ENCODE results near the gene NTN3. TPM values are rescaled to one million over a fixed set of nuclear protein-coding genes. Genes with fewer than 3 reads are reported as not detected.

NTN3 gene
- 0.75 TPM for polyA plus RNA-seq
- long read RNA-seq, donor 1 = 0 reads
- long read RNA-seq, donor 2 = 0 reads
- long read RNA-seq, donor 3 = 0 reads
- long read RNA-seq, donor 4 = 0 reads
- long read RNA-seq, donor 5, partial matches to known transcripts = 0 of 1 reads
- long read RNA-seq, donor 5, other reads (novel, unspliced or antisense) = 0 of 1 reads
- long read RNA-seq, donor 6 = 0 reads
- long read RNA-seq, donor 7, partial matches to known transcripts = 0 of 2 reads
- long read RNA-seq, donor 7, other reads (novel, unspliced or antisense) = 0 of 2 reads
- long read RNA-seq, donor 8 = 0 reads
- long read RNA-seq, donor 9 = 0 reads
- long read RNA-seq, donor 10, partial matches to known transcripts = 0 of 1 reads
- long read RNA-seq, donor 10, other reads (novel, unspliced or antisense) = 0 of 1 reads
- long read RNA-seq, donor 11 = 0 reads

GRCh38 chr16:2471016-2471652 is at the start of gene NTN3:
Gene NTN3, plus strand, starts transcription at chr16:2471297. Its CDS starts 405 bp downstream, at chr16:2471702.
- no peaks in the 10 kb centered on the region for H3K36me3 ChIP-seq (ENCODE audit: control insufficient read depth, insufficient read depth, low read length)
- H3K4me1 ChIP-seq (ENCODE audit: control insufficient read depth, insufficient read depth, low read length) = peaks cover 23% of the 10 kb centered on the region
- no peak within 1 kb of the TSS for H3K4me3 ChIP-seq (ENCODE audit: low read length)
- peak in 1 of 2 donors; percentile 41 for DNase-seq
- WGBS (ENCODE audit: insufficient coverage, low lambda C conversion rate) = no CpG with 5 or more reads among the region's 59 CpGs
- peaks cover 51% of the 10 kb centered on the region for H3K27me3 ChIP-seq (ENCODE audit: control insufficient read depth, insufficient read depth, low read length)
- peaks cover 9% of the 10 kb centered on the region for H3K9me3 ChIP-seq (ENCODE audit: control insufficient read depth, low read depth, low read length)
- no peak within 1 kb of the TSS for H3K27ac ChIP-seq (ENCODE audit: low read length)

DNA sequence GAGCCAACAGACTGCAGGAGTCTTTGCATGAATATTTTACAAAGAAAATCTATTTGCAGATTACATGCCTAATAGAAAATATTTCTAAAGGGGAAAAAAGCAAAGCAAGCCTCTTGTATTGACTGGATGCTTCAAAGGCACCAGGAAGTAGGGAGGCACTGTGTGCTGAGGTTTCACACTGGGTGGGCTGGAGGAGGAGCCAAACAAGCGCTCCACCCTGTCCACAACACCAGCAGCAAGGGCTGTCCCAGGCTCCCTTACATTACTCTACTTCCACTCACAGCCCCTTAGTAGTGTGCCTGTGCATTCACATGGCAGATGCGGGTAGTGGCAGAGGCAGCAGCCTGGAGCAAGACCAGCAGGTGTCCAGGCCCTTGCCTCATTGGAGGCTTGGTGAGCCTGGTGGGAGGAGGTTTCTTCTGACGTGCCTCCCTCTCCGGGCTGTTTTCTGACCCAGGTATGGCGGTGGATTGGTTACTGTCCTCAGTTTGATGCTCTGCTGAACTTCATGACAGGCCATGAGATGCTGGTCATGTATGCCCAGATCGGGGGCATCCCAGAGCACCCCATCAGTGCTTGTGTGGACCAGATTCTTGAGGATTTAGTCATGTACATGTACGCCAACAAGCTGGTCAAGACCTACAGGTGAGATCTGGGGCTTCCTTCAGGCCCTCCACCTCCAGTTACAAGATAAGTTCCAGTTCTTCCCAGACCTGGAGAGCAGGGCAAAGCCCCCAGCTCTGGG is 48.8 kb upstream of the NTN3 start:
- H3K27me3 ChIP-seq (ENCODE audit: control insufficient read depth, insufficient read depth, low read length) = peaks cover 3% of the 10 kb centered on the region
- H3K27ac ChIP-seq (ENCODE audit: low read length) = no peak overlapping the region
- no peak for DNase-seq
- no peak overlapping the region for H3K4me3 ChIP-seq (ENCODE audit: low read length)
- H3K36me3 ChIP-seq (ENCODE audit: control insufficient read depth, insufficient read depth, low read length) = no peaks in the 10 kb centered on the region
- H3K4me1 ChIP-seq (ENCODE audit: control insufficient read depth, insufficient read depth, low read length) = no peaks in the 10 kb centered on the region
- no CpG with 5 or more reads among the region's 7 CpGs for WGBS (ENCODE audit: insufficient coverage, low lambda C conversion rate)
- H3K9me3 ChIP-seq (ENCODE audit: control insufficient read depth, low read depth, low read length) = no peaks in the 10 kb centered on the region

DNA sequence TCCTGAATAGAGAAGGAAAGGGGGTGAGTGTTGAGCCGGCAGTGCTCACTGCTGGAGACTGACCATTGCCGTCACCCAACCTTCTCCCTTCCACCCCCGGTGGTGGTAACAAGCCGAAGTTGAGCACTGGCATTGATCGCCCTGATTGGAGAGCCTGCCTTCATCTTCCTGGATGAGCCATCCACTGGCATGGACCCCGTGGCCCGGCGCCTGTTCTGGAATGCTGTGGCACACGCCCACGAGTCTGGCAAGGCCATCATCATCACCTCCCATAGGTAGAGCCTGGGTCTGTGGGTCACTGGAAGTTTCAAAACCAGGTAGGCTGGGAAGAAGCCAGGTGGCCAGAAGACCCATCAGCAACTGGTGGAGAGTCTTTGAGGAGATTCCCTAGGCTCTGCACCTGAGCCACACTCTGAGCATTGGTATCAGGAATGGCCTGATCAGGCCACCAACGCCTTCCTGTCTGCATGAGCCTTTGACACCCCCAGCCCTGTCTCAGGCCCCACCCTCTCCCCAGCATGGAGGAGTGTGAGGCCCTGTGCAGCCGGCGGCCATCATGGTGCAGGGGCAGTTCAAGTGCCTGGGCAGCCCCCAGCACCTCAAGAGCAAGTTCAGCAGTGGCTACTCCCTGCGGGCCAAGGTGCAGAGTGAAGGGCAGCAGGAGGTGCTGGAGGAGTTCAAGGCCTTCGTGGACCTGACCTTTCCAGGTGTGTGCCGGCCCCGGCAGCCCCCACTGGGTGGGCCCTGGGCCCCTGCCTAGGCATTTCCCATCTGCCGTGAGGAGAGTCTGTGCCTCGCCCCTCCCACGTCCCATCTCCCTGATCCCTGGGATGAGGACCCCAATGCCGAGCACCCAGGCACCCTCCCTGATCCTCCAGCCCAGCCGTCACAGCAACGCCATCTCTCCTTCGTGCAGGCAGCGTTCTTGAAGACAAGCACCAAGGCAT is 46.8 kb upstream of the NTN3 start:
- peaks cover 3% of the 10 kb centered on the region for H3K27me3 ChIP-seq (ENCODE audit: control insufficient read depth, insufficient read depth, low read length)
- H3K9me3 ChIP-seq (ENCODE audit: control insufficient read depth, low read depth, low read length) = no peaks in the 10 kb centered on the region
- no peak overlapping the region for H3K27ac ChIP-seq (ENCODE audit: low read length)
- no peak overlapping the region for H3K4me3 ChIP-seq (ENCODE audit: low read length)
- H3K4me1 ChIP-seq (ENCODE audit: control insufficient read depth, insufficient read depth, low read length) = peaks cover 9% of the 10 kb centered on the region
- WGBS (ENCODE audit: insufficient coverage, low lambda C conversion rate) = no CpG with 5 or more reads among the region's 25 CpGs
- DNase-seq = no peak
- no peaks in the 10 kb centered on the region for H3K36me3 ChIP-seq (ENCODE audit: control insufficient read depth, insufficient read depth, low read length)

- peaks cover 3% of the 10 kb centered on the region for H3K27me3 ChIP-seq (ENCODE audit: control insufficient read depth, insufficient read depth, low read length)
- H3K4me1 ChIP-seq (ENCODE audit: control insufficient read depth, insufficient read depth, low read length) = peaks cover 10% of the 10 kb centered on the region
- DNase-seq = no peak
- no peaks in the 10 kb centered on the region for H3K9me3 ChIP-seq (ENCODE audit: control insufficient read depth, low read depth, low read length)
- H3K4me3 ChIP-seq (ENCODE audit: low read length) = no peak overlapping the region
- no CpG with 5 or more reads among the region's 9 CpGs for WGBS (ENCODE audit: insufficient coverage, low lambda C conversion rate)
- H3K27ac ChIP-seq (ENCODE audit: low read length) = no peak overlapping the region
- H3K36me3 ChIP-seq (ENCODE audit: control insufficient read depth, insufficient read depth, low read length) = no peaks in the 10 kb centered on the region
These were observed 46.0 kb upstream of the NTN3 start for GRCh38 chr16:2425008-2425518.

GRCh38 chr16:2425825-2426430 is 45.2 kb upstream of the NTN3 start:
- H3K4me3 ChIP-seq (ENCODE audit: low read length) = no peak overlapping the region
- no peak for DNase-seq
- H3K36me3 ChIP-seq (ENCODE audit: control insufficient read depth, insufficient read depth, low read length) = no peaks in the 10 kb centered on the region
- WGBS (ENCODE audit: insufficient coverage, low lambda C conversion rate) = no CpG with 5 or more reads among the region's 13 CpGs
- peaks cover 18% of the 10 kb centered on the region for H3K4me1 ChIP-seq (ENCODE audit: control insufficient read depth, insufficient read depth, low read length)
- no peak overlapping the region for H3K27ac ChIP-seq (ENCODE audit: low read length)
- H3K9me3 ChIP-seq (ENCODE audit: control insufficient read depth, low read depth, low read length) = no peaks in the 10 kb centered on the region
- H3K27me3 ChIP-seq (ENCODE audit: control insufficient read depth, insufficient read depth, low read length) = peaks cover 3% of the 10 kb centered on the region

DNA sequence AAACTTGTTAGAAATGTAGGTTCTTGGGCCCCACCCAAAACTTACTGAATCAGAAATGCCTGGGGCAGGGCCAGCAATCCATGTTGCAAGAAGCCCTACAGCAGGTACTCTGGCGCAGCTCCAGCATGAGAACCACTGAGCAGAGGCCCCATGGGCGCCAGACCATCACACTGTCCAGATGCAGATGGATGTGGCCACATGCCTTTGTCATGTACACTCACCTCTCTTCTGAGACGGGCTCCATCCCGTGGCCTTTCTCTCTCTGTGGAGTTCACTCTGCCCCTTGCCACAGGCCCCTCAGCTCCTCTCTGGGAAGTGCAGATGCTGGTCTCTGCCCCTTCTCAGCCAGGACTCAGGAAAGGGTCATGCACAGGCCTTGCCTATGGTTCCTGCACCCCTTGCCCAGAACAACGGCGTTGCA is 44.1 kb upstream of the NTN3 start:
- peaks cover under 1% of the 10 kb centered on the region for H3K36me3 ChIP-seq (ENCODE audit: control insufficient read depth, insufficient read depth, low read length)
- peaks cover 18% of the 10 kb centered on the region for H3K4me1 ChIP-seq (ENCODE audit: control insufficient read depth, insufficient read depth, low read length)
- H3K27ac ChIP-seq (ENCODE audit: low read length) = no peak overlapping the region
- DNase-seq = no peak
- H3K4me3 ChIP-seq (ENCODE audit: low read length) = no peak overlapping the region
- no peaks in the 10 kb centered on the region for H3K9me3 ChIP-seq (ENCODE audit: control insufficient read depth, low read depth, low read length)
- peaks cover 3% of the 10 kb centered on the region for H3K27me3 ChIP-seq (ENCODE audit: control insufficient read depth, insufficient read depth, low read length)
- no CpG with 5 or more reads among the region's 6 CpGs for WGBS (ENCODE audit: insufficient coverage, low lambda C conversion rate)

- WGBS (ENCODE audit: insufficient coverage, low lambda C conversion rate) = no CpG with 5 or more reads among the region's 4 CpGs
These were observed 43.6 kb upstream of the NTN3 start for GRCh38 chr16:2427526-2427925.

DNA sequence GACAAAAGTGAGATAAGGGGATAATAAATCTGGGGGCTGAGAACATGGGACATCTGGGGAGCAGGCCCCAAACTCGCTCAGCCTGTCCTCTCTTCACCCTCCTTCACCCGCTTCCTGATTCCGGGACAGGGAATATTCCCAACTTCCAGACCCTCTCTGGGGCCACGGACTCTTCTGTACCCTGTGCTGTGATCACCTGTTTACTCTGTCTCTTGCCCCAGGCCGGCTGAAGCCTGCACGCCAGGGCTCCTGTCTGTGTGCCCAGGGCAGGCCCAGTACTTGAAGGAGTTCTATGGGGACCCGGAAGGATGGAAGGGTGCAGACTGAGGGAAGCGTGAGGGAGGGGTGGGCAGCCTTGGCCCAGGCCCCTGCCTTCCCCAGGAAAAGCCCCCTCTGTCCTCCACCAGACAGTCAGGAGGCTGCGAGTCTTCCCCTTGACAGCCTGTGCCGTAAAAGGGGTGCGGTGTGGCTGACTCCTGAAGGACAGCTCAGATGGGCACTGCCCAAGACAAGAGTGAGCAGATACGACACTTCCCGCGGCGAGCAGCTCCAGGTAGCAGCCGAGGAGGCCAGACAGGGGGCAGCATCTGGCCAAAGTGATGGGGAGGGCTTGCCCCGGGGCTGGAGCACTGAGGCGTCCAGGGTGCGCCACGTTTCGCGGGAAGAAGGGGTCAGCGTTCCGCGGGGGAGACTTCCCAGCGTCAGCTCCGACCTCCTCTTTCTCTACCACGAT is 42.9 kb upstream of the NTN3 start:
- Histone ChIP-seq H3K27ac (ENCODE audit: low read length) (peak overlapping the region; percentile 40), H3K4me3 (ENCODE audit: low read length) (peak overlapping the region; percentile 82), H3K36me3 (ENCODE audit: control insufficient read depth, insufficient read depth, low read length) (peaks cover 12% of the 10 kb centered on the region), H3K9me3 (ENCODE audit: control insufficient read depth, low read depth, low read length) (no peaks in the 10 kb centered on the region), H3K4me1 (ENCODE audit: control insufficient read depth, insufficient read depth, low read length) (peaks cover 18% of the 10 kb centered on the region), H3K27me3 (ENCODE audit: control insufficient read depth, insufficient read depth, low read length) (no peaks in the 10 kb centered on the region)
- WGBS (ENCODE audit: insufficient coverage, low lambda C conversion rate) = no CpG with 5 or more reads among the region's 28 CpGs
- DNase-seq = peak in 1 of 2 donors; percentile 33

More at GRCh38 chr16:2427526-2427925, 43.6 kb upstream of the NTN3 start:
- Histone ChIP-seq H3K4me3 (ENCODE audit: low read length) (no peak overlapping the region), H3K36me3 (ENCODE audit: control insufficient read depth, insufficient read depth, low read length) (peaks cover 5% of the 10 kb centered on the region), H3K9me3 (ENCODE audit: control insufficient read depth, low read depth, low read length) (no peaks in the 10 kb centered on the region), H3K27ac (ENCODE audit: low read length) (no peak overlapping the region), H3K27me3 (ENCODE audit: control insufficient read depth, insufficient read depth, low read length) (no peaks in the 10 kb centered on the region), H3K4me1 (ENCODE audit: control insufficient read depth, insufficient read depth, low read length) (peaks cover 18% of the 10 kb centered on the region)
- DNase-seq = no peak

GRCh38 chr16:2428784-2429033 is 42.4 kb upstream of the NTN3 start:
- WGBS (ENCODE audit: insufficient coverage, low lambda C conversion rate) = no CpG with 5 or more reads among the region's 24 CpGs
- H3K4me1 ChIP-seq (ENCODE audit: control insufficient read depth, insufficient read depth, low read length) = peaks cover 18% of the 10 kb centered on the region
- H3K9me3 ChIP-seq (ENCODE audit: control insufficient read depth, low read depth, low read length) = no peaks in the 10 kb centered on the region
- H3K4me3 ChIP-seq (ENCODE audit: low read length) = peak overlapping the region; percentile 82
- no peaks in the 10 kb centered on the region for H3K27me3 ChIP-seq (ENCODE audit: control insufficient read depth, insufficient read depth, low read length)
- H3K27ac ChIP-seq (ENCODE audit: low read length) = peak overlapping the region; percentile 40
- peaks cover 15% of the 10 kb centered on the region for H3K36me3 ChIP-seq (ENCODE audit: control insufficient read depth, insufficient read depth, low read length)
- no peak for DNase-seq
